ENCODE results near the gene LDLRAD3. TPM values are rescaled to one million over a fixed set of nuclear protein-coding genes. Genes with fewer than 3 reads are reported as not detected.

The LDLRAD3 gene
- total RNA-seq, 1 experiment from 2014 or later: 12.1 TPM

- H3K27me3 Mint-ChIP-seq (ENCODE audit: low read depth): no peaks in the 10 kb centered on the region
- Histone ChIP-seq H3K23ac (ENCODE audit: insufficient read length, low read depth, low read length) (no peak overlapping the region), H2BK20ac (ENCODE audit: low read depth, low read length, poor library complexity, severe bottlenecking) (no peak overlapping the region), H3K27me3 (ENCODE audit: insufficient read depth, low read length) (no peaks in the 10 kb centered on the region), H4K91ac (ENCODE audit: insufficient read length, low read depth, low read length) (no peak overlapping the region), H2BK15ac (ENCODE audit: low read depth, low read length) (no peak overlapping the region), H3K79me1 (ENCODE audit: insufficient read depth, low read depth, low read length, poor library complexity, severe bottlenecking) (peaks cover 3% of the 10 kb centered on the region), H4K20me1 (ENCODE audit: control insufficient read depth, insufficient read depth, insufficient read length) (no peaks in the 10 kb centered on the region), H2BK12ac (ENCODE audit: insufficient read length, low read depth, low read length) (no peak overlapping the region), H3K4ac (ENCODE audit: low read depth, low read length) (no peak overlapping the region), H3K23me2 (ENCODE audit: insufficient read length, low read depth, low read length, poor library complexity, severe bottlenecking) (no peaks in the 10 kb centered on the region), H3K9ac (ENCODE audit: extremely low read depth, insufficient read length, low read length) (no peak overlapping the region), H2BK120ac (ENCODE audit: low read depth, low read length, poor library complexity, severe bottlenecking) (no peak overlapping the region), H3K27ac (ENCODE audit: insufficient read length, low read depth, low read length) (no peak overlapping the region), H3K18ac (ENCODE audit: insufficient read length, low read depth, low read length) (no peak overlapping the region), H3K9me3 (ENCODE audit: control insufficient read depth, low read depth, low read length) (no peaks in the 10 kb centered on the region), H3K79me2 (ENCODE audit: insufficient read depth, low read length) (peaks cover 8% of the 10 kb centered on the region; the same call in 1 of the 2 replicates), H3K4me1 (ENCODE audit: insufficient read depth, low read length) (0 out of 2 replicates have a peak, but pooled peaks cover 2% of the 10 kb centered on the region), H3K4me2 (ENCODE audit: insufficient read depth, insufficient read length, low read length) (no peak overlapping the region), H2BK5ac (ENCODE audit: insufficient read length, low read length) (no peak overlapping the region), H4K8ac (replicated peaks; ENCODE audit: insufficient read length, low read depth, low read length) (no peak overlapping the region), H3T11ph (ENCODE audit: low read length) (no peak overlapping the region), H2AFZ (ENCODE audit: low read length) (no peak overlapping the region), H3K14ac (ENCODE audit: insufficient read depth, low read length) (no peak overlapping the region), H4K5ac (ENCODE audit: insufficient read length, low read depth, low read length) (no peak overlapping the region), H2AK5ac (ENCODE audit: insufficient read length, low read length) (no peak overlapping the region), H3K56ac (ENCODE audit: insufficient read length, low read depth, low read length) (no peak overlapping the region)
- H3K4me1 Mint-ChIP-seq: peaks cover 7 to 26% of the 10 kb centered on the region in 2 experiments
- no peak overlapping the region for H3K27ac Mint-ChIP-seq
- 0 out of 7 replicates have a peak, but pooled peaks cover 0 to 2% (median 0%) of the 10 kb centered on the region in 3 experiments for H3K36me3 Mint-ChIP-seq (ENCODE audit: insufficient read depth in 1 of 3, low read depth in 3 of 3)
- H3K9me3 Mint-ChIP-seq: no peaks in the 10 kb centered on the region
- WGBS (ENCODE audit: extremely low coverage, insufficient read length, low lambda C conversion rate): no CpG with 5 or more reads among the region's 3 CpGs
- no peak for TF ChIP-seq CTCF (conservative IDR thresholded peaks at IDR 0.05)
- H3K4me3 Mint-ChIP-seq: no peak overlapping the region
- no peak for DNase-seq
Measured at GRCh38 chr11:35954205-35954604, 10.3 kb downstream of the LDLRAD3 start.
